Measurements from ENCODE around the gene HSPA14. TPM values are rescaled to one million over a fixed set of nuclear protein-coding genes. Genes with fewer than 3 reads are reported as not detected.

HSPA14 gene
- polyA plus RNA-seq, 1 donor from 2014 or later, result 48.1 TPM

DNA sequence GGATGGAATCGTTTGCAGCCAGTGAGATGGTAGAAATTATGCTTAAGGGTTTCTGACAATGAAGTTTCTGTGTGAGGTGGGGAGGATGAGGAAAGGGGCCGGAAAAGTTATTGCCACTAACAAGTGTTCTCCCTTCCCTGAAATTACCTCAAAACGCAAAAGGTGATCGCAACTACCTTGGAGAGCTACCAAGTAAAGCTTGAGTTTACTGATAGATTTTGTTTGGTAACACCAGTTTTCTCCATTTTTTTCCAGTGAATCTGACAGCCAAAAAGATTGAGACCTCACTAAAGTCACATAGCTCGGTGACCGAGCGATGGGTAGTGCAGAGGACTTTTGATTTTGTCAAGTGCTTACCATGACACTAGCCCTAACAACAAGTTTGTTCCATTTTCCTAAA lies 42.1 kb downstream of the HSPA14 start:
- H3K79me2 ChIP-seq (replicated peaks; ENCODE audit: insufficient read depth, low read length), result peaks cover 67% of the 10 kb centered on the region
- peak overlapping the region; percentile 90 for H3K4me3 ChIP-seq (ENCODE audit: low read length)
- no peaks in the 10 kb centered on the region for H3K27me3 ChIP-seq (ENCODE audit: insufficient read depth, low read depth, low read length)
- no peaks in the 10 kb centered on the region for H4K20me1 ChIP-seq (ENCODE audit: insufficient read depth)
- H3K9me2 ChIP-seq (ENCODE audit: insufficient read depth, low read length), result no peaks in the 10 kb centered on the region
- H3K9me3 ChIP-seq (ENCODE audit: low read length), result no peaks in the 10 kb centered on the region
- TF ChIP-seq, protein P1, sequence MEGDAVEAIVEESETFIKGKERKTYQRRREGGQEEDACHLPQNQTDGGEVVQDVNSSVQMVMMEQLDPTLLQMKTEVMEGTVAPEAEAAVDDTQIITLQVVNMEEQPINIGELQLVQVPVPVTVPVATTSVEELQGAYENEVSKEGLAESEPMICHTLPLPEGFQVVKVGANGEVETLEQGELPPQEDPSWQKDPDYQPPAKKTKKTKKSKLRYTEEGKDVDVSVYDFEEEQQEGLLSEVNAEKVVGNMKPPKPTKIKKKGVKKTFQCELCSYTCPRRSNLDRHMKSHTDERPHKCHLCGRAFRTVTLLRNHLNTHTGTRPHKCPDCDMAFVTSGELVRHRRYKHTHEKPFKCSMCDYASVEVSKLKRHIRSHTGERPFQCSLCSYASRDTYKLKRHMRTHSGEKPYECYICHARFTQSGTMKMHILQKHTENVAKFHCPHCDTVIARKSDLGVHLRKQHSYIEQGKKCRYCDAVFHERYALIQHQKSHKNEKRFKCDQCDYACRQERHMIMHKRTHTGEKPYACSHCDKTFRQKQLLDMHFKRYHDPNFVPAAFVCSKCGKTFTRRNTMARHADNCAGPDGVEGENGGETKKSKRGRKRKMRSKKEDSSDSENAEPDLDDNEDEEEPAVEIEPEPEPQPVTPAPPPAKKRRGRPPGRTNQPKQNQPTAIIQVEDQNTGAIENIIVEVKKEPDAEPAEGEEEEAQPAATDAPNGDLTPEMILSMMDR (IDR thresholded peaks at IDR 0.05; ENCODE audit: poor library complexity, severe bottlenecking), result no peak
- TF ChIP-seq EZH2 (IDR thresholded peaks at IDR 0.05; ENCODE audit: borderline replicate concordance, insufficient read depth, low read length, poor library complexity, severe bottlenecking), result no peak
- no peak for TF ChIP-seq MXI1 (conservative IDR thresholded peaks at IDR 0.05; ENCODE audit: poor library complexity, severe bottlenecking)
- TF ChIP-seq SMC3 (conservative IDR thresholded peaks at IDR 0.05; ENCODE audit: poor library complexity), result no peak
- TF ChIP-seq, protein P2, sequence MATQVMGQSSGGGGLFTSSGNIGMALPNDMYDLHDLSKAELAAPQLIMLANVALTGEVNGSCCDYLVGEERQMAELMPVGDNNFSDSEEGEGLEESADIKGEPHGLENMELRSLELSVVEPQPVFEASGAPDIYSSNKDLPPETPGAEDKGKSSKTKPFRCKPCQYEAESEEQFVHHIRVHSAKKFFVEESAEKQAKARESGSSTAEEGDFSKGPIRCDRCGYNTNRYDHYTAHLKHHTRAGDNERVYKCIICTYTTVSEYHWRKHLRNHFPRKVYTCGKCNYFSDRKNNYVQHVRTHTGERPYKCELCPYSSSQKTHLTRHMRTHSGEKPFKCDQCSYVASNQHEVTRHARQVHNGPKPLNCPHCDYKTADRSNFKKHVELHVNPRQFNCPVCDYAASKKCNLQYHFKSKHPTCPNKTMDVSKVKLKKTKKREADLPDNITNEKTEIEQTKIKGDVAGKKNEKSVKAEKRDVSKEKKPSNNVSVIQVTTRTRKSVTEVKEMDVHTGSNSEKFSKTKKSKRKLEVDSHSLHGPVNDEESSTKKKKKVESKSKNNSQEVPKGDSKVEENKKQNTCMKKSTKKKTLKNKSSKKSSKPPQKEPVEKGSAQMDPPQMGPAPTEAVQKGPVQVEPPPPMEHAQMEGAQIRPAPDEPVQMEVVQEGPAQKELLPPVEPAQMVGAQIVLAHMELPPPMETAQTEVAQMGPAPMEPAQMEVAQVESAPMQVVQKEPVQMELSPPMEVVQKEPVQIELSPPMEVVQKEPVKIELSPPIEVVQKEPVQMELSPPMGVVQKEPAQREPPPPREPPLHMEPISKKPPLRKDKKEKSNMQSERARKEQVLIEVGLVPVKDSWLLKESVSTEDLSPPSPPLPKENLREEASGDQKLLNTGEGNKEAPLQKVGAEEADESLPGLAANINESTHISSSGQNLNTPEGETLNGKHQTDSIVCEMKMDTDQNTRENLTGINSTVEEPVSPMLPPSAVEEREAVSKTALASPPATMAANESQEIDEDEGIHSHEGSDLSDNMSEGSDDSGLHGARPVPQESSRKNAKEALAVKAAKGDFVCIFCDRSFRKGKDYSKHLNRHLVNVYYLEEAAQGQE (IDR thresholded peaks at IDR 0.05; ENCODE audit: borderline replicate concordance), result no peak
- no peak for TF ChIP-seq TAF1 (IDR thresholded peaks at IDR 0.05; ENCODE audit: low read depth)
- no peak for TF ChIP-seq POLR2AphosphoS5 (IDR thresholded peaks at IDR 0.05)
- no peak for TF ChIP-seq RAD21 (conservative IDR thresholded peaks at IDR 0.05)
- no peak for TF ChIP-seq EP300 (conservative IDR thresholded peaks at IDR 0.05; ENCODE audit: poor library complexity, severe bottlenecking)
- H3K4me2 ChIP-seq (ENCODE audit: low read length), result peak overlapping the region; percentile 74
- H2AFZ ChIP-seq (ENCODE audit: low read depth, low read length), result no peak overlapping the region
- no peaks in the 10 kb centered on the region for H3K36me3 ChIP-seq (ENCODE audit: insufficient read depth, low read length)
- H3K27ac ChIP-seq (ENCODE audit: low read length), result no peak overlapping the region
- no peaks in the 10 kb centered on the region for H3F3A ChIP-seq (ENCODE audit: insufficient read depth, low read length, poor library complexity, severe bottlenecking)
- peak overlapping the region; percentile 94 for H3K9ac ChIP-seq (ENCODE audit: low read length)

DNA sequence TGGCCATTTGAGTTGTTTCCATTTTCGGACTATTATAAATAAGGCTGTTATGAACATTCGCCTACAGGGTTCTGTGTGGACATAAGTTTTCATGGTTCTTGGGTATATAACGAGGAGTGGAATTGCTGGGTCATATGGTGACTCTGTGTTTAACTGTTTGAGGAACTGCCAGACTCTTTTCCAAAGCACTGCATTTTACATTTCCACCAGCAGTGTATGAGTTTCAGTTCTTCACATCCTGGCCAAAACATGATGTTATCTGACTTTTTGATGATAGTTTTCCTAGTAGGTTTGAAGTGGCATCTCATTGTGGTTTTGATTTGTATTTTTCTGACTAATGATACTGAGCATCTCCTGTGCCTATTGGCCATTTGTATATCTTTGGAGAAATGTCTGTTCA lies 46.0 kb downstream of the HSPA14 start:
- H3K27ac ChIP-seq (ENCODE audit: low read length), result no peak overlapping the region
- no peaks in the 10 kb centered on the region for H3K36me3 ChIP-seq (ENCODE audit: insufficient read depth, low read length)
- no peak overlapping the region for H3K4me2 ChIP-seq (ENCODE audit: low read length)
- H3K9me3 ChIP-seq (ENCODE audit: low read length), result no peaks in the 10 kb centered on the region
- TF ChIP-seq TAF1 (IDR thresholded peaks at IDR 0.05; ENCODE audit: low read depth), result no peak
- TF ChIP-seq, protein P1 (IDR thresholded peaks at IDR 0.05; ENCODE audit: poor library complexity, severe bottlenecking), result no peak
- TF ChIP-seq SMC3 (conservative IDR thresholded peaks at IDR 0.05; ENCODE audit: poor library complexity), result no peak
- TF ChIP-seq EP300 (conservative IDR thresholded peaks at IDR 0.05; ENCODE audit: poor library complexity, severe bottlenecking), result no peak
- no peak for TF ChIP-seq RAD21 (conservative IDR thresholded peaks at IDR 0.05)
- TF ChIP-seq MXI1 (conservative IDR thresholded peaks at IDR 0.05; ENCODE audit: poor library complexity, severe bottlenecking), result no peak
- no peak for TF ChIP-seq POLR2AphosphoS5 (IDR thresholded peaks at IDR 0.05)
- H3K79me2 ChIP-seq (replicated peaks; ENCODE audit: insufficient read depth, low read length), result peaks cover 91% of the 10 kb centered on the region
- H3F3A ChIP-seq (ENCODE audit: insufficient read depth, low read length, poor library complexity, severe bottlenecking), result no peaks in the 10 kb centered on the region
- no peak overlapping the region for H3K9ac ChIP-seq (ENCODE audit: low read length)
- H3K27me3 ChIP-seq (ENCODE audit: insufficient read depth, low read depth, low read length), result no peaks in the 10 kb centered on the region
- no peaks in the 10 kb centered on the region for H4K20me1 ChIP-seq (ENCODE audit: insufficient read depth)
- H3K9me2 ChIP-seq (ENCODE audit: insufficient read depth, low read length), result no peaks in the 10 kb centered on the region
- H3K4me3 ChIP-seq (ENCODE audit: low read length), result no peak overlapping the region
- H2AFZ ChIP-seq (ENCODE audit: low read depth, low read length), result no peak overlapping the region

All from neural cell (in vitro differentiated cells).